Right ventricle myocardium inferior (tissue), 1 donor: ENCODE results near the gene OR8D2. TPM values are rescaled to one million over a fixed set of nuclear protein-coding genes. Genes with fewer than 3 reads are reported as not detected.
A peak's percentile ranks its signal among the peaks of the same experiment; 100 is the strongest.

Source experiments
- ATAC-seq: fragments of 200-7000 bp; cut with Tn5 transposase; one replicate; pipeline ENCODE4 v1.9.1; 2020; ENCODE audit warnings: mild to moderate bottlenecking, moderate library complexity
- DNase-seq: peaks from one replicate; pipeline ENCODE4 v3.0.0; 2021; ENCODE audit errors: missing footprints
- intact Hi-C: fragments of 100-400 bp; cut with DNase I; formaldehyde crosslinking; loops from one replicate; pipeline ENCODE4 v1.11.0; 2022
- long read RNA-seq: library from polyadenylated mRNA; unstranded; transcript quantifications from one replicate; pipeline ENCODE4 v2.0.0, GENCODE V29; 2021
- total RNA-seq: library from RNA; stranded (reverse); fragmentation: NEBNext Ultra II Directional; extraction: Animal tissue kit (Norgen Biotek cat#: 25700); gene quantifications from one replicate; pipeline ENCODE4 v1.2.1, GENCODE V29; 2021
- donor health status: DM: no; HTN: yes; CAD: no; lungs with severe emphysema.

Gene OR8D2
- total RNA-seq, result not detected
- long read RNA-seq, result 0 reads

GRCh38 chr11:124320097-124320496, at the start of gene OR8D2:
TSS of gene OR8D2 (minus strand) at chr11:124320197. CDS start at chr11:124320197, 0 bp downstream.
- intact Hi-C loops, result no loop called here
- ATAC-seq, result no peak
- no peak for DNase-seq

GRCh38 chr11:124359566-124359965, 39.6 kb upstream of the OR8D2 start:
- no peak for DNase-seq
- intact Hi-C loops, result no loop called here
- no peak for ATAC-seq

- intact Hi-C loops, result no loop called here
- DNase-seq, result no peak
- ATAC-seq, result no peak
Measured at GRCh38 chr11:124346311-124346955, 26.4 kb upstream of the OR8D2 start.

- DNase-seq (no peak), ATAC-seq (no peak)
- intact Hi-C loops, result no loop called here
Measured at GRCh38 chr11:124344346-124344745, 24.3 kb upstream of the OR8D2 start.

- intact Hi-C loops, result no loop called here
- ATAC-seq, result no peak
Measured at GRCh38 chr11:124340142-124340447, 20.1 kb upstream of the OR8D2 start.

GRCh38 chr11:124339396-124340141, 19.6 kb upstream of the OR8D2 start:
- DNase-seq, result peak; percentile 45
- intact Hi-C loops, result no loop called here
- ATAC-seq, result no peak

More at GRCh38 chr11:124340142-124340447, 20.1 kb upstream of the OR8D2 start:
- DNase-seq, result no peak

GRCh38 chr11:124331873-124332272, 11.9 kb upstream of the OR8D2 start:
- no peak for ATAC-seq
- DNase-seq, result no peak
- intact Hi-C loops, result no loop called here

- DNase-seq, result no peak
- intact Hi-C loops, result no loop called here
- no peak for ATAC-seq
Measured at GRCh38 chr11:124329787-124330478, 9.9 kb upstream of the OR8D2 start.

GRCh38 chr11:124327775-124328174, 7.8 kb upstream of the OR8D2 start:
- ATAC-seq (no peak), DNase-seq (no peak)
- intact Hi-C loops, result no loop called here

- intact Hi-C loops, result no loop called here
- ATAC-seq (no peak), DNase-seq (no peak)
Measured at GRCh38 chr11:124322356-124322755, 2.4 kb upstream of the OR8D2 start.

GRCh38 chr11:124315052-124315451, 4.9 kb downstream of the OR8D2 start:
- intact Hi-C loops, result no loop called here
- no peak for ATAC-seq
- no peak for DNase-seq

- DNase-seq, result no peak
- no peak for ATAC-seq
- intact Hi-C loops, result no loop called here
Measured at GRCh38 chr11:124313849-124314248, 6.1 kb downstream of the OR8D2 start, which contains the start of gene OR8D1. TSS of gene OR8D1 (minus strand) at chr11:124313949. CDS start at chr11:124310766, 3,183 bp downstream.

GRCh38 chr11:124313131-124313530, 6.9 kb downstream of the OR8D2 start:
- no peak for ATAC-seq
- intact Hi-C loops, result no loop called here
- no peak for DNase-seq

GRCh38 chr11:124311670-124312069, 8.3 kb downstream of the OR8D2 start:
- no peak for DNase-seq
- no peak for ATAC-seq
- intact Hi-C loops, result no loop called here

GRCh38 chr11:124311269-124311668, 8.7 kb downstream of the OR8D2 start:
- ATAC-seq (no peak), DNase-seq (no peak)
- intact Hi-C loops, result no loop called here

GRCh38 chr11:124310721-124311120, 9.3 kb downstream of the OR8D2 start:
- no peak for ATAC-seq
- intact Hi-C loops, result no loop called here
- DNase-seq, result no peak

- ATAC-seq, result no peak
- intact Hi-C loops, result no loop called here
Measured at GRCh38 chr11:124307093-124307492, 12.9 kb downstream of the OR8D2 start.

GRCh38 chr11:124302347-124303125, 17.5 kb downstream of the OR8D2 start:
- ATAC-seq, result no peak
- intact Hi-C loops, result no loop called here

More at GRCh38 chr11:124307093-124307492, 12.9 kb downstream of the OR8D2 start:
- DNase-seq, result no peak

GRCh38 chr11:124301548-124301947, 18.4 kb downstream of the OR8D2 start:
- intact Hi-C loops, result no loop called here
- DNase-seq, result no peak
- ATAC-seq, result no peak

More at GRCh38 chr11:124302347-124303125, 17.5 kb downstream of the OR8D2 start:
- DNase-seq, result no peak
